Activated effector memory CD4-positive, alpha-beta T cell treated with Interleukin-2 at 50 U/mL for 16 hours (primary cell): ENCODE results near the gene ZNF18.
"Not testable (repeated sequence)": the region's sequence is repeated elsewhere in the genome, so short reads cannot be mapped to it uniquely, and the experiment has no call there.

Source experiments
- DNase-seq: peaks from one replicate; pipeline ENCODE4 v3.0.0-alpha.2; 2020

The ZNF18 gene

DNA sequence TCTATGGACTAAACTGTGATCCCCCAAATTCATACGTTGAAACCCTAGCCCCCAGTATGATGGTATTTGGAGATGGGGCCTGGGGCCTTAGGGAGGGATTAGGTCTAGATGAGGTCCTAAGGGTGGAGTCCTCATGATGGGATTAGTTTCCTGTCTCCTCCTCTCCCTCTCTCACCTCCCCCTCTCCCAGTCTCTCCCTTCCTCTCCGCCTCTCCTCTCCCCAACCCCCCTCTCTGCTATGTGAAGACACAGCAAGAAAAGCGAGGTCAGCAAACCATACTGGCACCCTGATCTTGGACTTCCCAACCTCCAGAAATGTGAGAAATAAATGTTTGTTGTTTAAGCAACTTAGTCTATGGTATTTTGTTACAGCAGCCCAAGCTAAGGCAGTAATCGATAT is 15.4 kb downstream of the ZNF18 start:
- DNase-seq: no peak

DNA sequence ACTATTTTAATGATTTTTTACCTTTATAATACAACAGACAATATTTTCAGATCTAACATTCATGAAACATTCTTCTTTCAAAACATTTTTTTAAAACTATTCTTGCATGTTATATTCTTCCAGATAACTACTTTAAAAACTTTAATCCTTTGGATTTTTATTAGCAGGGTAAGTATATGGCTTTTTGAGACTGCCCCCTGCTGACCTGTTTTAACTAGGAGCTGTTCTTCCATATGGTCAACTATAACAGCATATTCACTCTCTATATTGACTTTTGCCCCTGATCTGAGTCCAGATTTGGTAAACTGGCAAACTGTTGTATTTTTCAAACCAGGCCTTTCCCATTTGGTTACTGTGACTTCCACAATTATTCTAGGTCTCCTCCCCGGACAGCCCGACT is 16.5 kb downstream of the ZNF18 start:
- no peak for DNase-seq

DNA sequence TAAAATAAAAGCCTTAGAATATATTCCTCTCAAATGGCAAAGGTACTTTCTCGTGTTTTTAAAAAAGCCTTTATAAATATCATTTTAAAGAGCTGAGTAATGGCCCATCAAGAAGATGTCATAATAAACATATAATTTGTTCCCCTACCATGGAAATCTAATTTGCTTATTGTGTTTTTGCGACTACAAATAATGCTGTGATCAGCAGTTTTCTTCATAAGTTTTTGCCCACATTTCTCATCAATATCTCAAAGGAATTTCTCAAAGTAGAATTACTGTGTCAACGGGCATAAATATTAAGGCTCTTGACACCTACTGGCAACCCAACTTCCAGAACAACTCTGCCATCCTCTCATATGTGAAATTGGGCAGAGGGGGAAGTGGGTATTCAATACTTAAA is 17.5 kb downstream of the ZNF18 start:
- DNase-seq: no peak

DNA sequence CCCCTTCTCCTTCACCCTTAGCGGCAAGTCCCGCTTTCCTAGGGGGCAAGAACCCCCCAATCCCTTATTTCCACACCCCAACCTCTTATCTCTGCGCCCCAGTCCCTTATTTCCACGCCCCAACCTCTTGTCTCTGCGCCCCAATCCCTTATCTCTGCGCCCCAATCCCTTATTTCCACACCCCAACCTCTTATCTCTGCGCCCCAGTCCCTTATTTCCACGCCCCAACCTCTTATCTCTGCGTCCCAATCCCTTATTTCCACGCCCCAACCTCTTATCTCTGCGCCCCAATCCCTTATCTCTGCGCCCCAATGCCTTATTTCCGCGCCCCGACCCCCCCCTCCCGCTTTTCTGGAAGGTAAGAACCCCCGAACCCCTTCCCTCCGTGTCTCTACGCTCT is 24.5 kb downstream of the ZNF18 start:
- DNase-seq: not testable (repeated sequence)

DNA sequence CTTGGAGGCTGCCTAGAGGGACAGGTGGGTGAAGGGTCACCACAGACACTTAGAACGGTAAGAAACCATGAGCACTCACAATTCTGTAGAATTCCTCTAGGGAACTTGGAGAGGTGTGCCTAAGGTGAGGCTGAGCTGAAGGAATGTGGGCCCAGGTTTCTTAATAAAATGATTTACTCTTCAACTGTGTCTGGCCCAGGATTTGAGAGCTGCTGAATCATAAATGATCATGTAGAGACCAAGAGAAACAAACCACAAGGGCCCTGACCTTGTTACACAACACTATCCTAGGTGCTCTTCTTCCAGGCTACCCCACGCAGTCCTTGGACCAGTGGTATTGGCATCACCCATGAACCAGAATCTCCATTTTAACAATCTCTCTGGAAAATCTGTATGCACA is 27.7 kb downstream of the ZNF18 start:
- no peak for DNase-seq

- DNase-seq: no peak
Measured at GRCh38 chr17:11954936-11955335, 42.3 kb downstream of the ZNF18 start.

GRCh38 chr17:11953924-11954323 is 43.4 kb downstream of the ZNF18 start:
- DNase-seq: no peak

DNA sequence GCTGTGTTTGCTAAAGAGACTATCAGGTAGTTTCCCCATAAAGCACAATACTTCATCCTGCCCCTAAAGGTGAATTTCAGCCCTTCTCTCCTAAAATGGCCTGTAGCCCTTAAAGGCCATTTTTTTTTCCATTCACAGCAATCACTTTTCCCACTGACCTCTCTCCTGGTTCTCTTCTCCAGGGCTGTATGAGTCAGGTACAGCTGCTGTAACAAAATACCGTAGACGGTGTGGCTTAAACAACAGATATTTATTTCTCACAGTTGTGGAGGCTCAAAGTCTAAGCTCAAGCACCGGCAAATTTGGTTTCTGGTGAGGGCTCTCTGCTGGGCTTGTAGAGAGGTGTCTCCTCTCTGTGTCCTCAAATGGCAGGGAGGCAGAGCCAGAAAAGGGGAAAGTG is 44.7 kb downstream of the ZNF18 start:
- DNase-seq: no peak

GRCh38 chr17:11950771-11951519 is 46.3 kb downstream of the ZNF18 start:
- DNase-seq: no peak

- DNase-seq: not testable (repeated sequence)
Measured at GRCh38 chr17:11949571-11949970, 47.7 kb downstream of the ZNF18 start.

DNA sequence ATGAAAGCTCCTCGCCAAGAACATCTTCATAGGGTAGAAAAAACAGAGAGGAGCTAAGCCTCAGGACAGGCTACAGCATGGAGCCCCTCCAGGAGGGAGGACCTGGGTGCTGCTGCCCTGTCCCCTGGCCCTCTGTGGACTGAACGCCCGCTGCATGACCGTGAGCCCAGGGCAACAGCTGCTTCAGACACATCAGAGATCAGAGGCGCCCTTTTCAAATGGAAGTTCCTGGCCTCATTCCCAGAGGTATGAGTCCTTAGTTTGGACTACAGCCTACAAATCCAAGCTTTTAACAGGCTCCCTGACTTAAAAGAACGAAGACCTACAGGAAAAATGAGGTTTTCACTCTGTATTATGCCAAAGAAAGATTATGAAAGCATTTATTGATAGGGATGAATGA is 48.5 kb downstream of the ZNF18 start:
- no peak for DNase-seq

DNA sequence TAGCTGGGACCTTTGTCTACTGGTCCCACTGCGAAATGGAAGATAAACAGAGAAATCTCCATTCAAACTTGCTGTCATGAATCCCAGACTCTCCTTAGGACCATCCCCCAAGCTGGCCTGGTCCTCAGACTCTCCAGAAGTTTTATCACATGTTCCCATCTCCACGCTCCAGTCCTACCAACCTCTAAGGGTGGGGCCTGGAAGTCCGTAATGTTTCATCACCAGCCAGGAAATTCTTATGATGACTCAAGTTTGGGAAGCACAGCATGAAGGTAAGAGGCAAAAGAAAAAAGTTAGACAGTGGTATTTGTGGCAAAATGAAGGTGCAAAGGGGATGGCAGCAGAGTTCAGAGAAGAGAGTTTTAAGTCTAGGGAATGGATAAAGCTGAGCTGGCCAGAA is 52.7 kb downstream of the ZNF18 start:
- DNase-seq: no peak

GRCh38 chr17:11943759-11944347 is 53.4 kb downstream of the ZNF18 start:
- DNase-seq: no peak

GRCh38 chr17:11943086-11943485 is 54.2 kb downstream of the ZNF18 start:
- DNase-seq: not testable (repeated sequence)

GRCh38 chr17:11940904-11941303 is 56.4 kb downstream of the ZNF18 start:
- no peak for DNase-seq

DNA sequence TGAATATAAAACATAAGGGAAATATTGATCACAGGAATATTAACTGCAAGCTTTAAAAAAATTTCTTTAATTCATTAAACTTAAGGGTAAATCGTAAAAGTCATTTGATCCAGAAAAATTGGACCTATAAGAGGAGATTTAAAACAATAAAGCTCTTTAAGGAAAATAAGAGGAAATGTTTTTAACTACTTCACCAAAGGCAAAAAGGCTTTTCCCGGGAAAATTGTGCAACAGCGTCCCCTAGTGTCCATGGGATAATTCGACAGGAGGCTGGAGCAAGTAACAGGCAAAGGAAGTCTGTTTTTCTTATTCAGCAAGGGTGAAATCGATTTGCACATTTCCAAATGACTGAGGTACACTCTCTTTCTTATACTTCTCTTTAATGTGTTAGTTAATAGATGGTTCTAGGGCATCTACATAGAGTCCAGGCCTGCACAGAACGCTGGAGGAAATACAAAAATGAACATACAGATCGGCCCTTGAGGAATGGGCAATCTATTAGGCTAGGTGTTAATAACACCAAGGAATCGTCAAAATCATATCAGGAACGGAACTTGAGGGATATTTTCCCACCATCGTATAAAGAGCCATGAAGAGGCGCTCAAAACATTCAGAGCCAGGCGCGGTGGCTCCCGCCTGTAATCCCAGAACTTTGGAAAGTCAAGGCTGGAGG is 61.4 kb downstream of the ZNF18 start:
- no peak for DNase-seq

DNA sequence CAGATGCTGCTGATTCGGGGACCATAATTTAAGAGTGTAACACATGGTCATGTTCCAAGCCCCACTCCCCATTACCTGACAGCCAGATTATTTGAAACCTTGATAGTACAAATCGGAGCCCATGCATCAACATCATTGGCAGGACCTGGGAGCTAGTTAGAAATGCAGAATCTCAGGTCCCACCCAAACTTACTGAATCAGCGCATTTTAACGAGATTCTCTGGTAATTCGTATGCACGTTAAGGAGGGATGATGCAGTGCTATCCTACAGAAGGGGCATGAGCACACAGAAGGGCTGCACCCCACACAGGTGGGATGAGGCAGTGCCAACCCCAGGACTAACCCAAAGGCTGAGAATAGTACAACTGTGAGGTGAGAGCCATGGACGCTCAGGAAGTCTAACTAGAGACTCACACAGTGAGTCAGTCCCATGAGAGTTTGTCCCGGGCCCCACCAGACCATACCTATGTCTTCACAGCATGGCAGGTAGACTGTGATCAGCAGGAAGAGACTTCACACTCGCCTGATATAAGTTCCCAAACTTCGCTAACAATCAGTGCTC is 64.9 kb downstream of the ZNF18 start:
- no peak for DNase-seq

DNA sequence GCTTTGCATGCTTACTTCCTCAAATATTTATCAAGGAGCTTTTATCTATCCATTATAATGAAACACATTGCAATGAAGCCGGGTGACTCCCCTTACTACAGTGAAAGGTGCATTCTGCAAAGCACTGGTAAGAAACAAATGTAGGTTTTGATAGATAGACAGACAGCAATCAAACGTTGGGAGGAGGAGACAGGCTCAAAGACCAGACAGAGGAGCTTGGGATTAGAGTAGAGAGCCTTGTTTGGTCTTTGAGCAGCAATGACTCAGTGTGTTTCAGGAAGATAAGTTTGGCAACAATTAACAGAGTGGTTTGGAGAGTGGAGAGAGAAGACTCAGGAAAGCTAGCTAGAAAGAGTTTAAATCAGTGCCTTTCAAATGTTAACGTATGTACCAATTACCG is 68.8 kb downstream of the ZNF18 start:
- DNase-seq: no peak
